ENCODE results near the gene CLEC12A. TPM values are rescaled to one million over a fixed set of nuclear protein-coding genes. Genes with fewer than 3 reads are reported as not detected.
"Not testable (repeated sequence)": the region's sequence is repeated elsewhere in the genome, so short reads cannot be mapped to it uniquely, and the experiment has no call there.

The CLEC12A gene
- polyA plus RNA-seq, 1 experiment = not detected

GRCh38 chr12:9948606-9949296 is 22.5 kb upstream of the CLEC12A start:
- DNase-seq (ENCODE audit: low read depth) = no peak
- ChIA-PET CTCF (no interaction called here), POLR2A (no interaction called here)
- Histone ChIP-seq H3K4me3 (ENCODE audit: low read depth, low read length) (no peak overlapping the region), H3K36me3 (ENCODE audit: control insufficient read depth, insufficient read depth, low read length) (no peaks in the 10 kb centered on the region), H3K27me3 (ENCODE audit: control insufficient read depth, insufficient read depth, low read length) (peaks cover 1% of the 10 kb centered on the region; the same call in 1 of the 2 replicates)
- TF ChIP-seq, protein P1, sequence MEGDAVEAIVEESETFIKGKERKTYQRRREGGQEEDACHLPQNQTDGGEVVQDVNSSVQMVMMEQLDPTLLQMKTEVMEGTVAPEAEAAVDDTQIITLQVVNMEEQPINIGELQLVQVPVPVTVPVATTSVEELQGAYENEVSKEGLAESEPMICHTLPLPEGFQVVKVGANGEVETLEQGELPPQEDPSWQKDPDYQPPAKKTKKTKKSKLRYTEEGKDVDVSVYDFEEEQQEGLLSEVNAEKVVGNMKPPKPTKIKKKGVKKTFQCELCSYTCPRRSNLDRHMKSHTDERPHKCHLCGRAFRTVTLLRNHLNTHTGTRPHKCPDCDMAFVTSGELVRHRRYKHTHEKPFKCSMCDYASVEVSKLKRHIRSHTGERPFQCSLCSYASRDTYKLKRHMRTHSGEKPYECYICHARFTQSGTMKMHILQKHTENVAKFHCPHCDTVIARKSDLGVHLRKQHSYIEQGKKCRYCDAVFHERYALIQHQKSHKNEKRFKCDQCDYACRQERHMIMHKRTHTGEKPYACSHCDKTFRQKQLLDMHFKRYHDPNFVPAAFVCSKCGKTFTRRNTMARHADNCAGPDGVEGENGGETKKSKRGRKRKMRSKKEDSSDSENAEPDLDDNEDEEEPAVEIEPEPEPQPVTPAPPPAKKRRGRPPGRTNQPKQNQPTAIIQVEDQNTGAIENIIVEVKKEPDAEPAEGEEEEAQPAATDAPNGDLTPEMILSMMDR (IDR thresholded peaks at IDR 0.05; ENCODE audit: insufficient read depth, low read depth, low read length) = no peak

DNA sequence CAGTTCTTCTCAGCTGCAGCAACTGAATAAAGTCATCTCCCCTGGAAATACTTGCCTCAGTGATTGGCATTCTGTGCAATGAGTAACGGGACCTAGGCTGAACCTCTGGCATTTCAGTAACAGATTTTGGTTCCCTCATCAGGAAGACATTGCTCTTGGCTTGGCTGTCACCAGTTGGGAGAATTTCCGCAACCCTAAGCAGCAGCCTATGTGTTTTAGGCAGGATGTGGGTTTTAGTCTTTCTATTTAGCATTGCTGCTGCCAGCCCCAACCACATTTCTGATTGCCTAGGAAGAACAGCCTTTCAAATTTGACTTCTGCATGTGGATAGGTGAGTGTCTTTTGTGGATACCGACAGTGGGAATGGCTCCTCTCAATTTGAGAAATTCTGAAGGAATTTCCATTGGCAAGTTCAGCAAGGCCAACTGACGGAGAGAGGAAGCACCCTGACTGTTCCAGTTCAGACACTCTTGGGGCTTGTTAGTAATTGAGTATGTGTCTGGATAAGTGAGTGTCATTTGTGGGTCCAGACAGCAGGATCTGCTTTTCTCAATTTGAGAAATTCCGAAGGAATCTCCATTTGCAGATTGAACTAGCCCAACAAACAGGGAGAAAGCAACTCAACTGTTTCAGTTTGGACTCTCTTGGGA is 20.1 kb upstream of the CLEC12A start:
- no peaks in the 10 kb centered on the region; the same call in 1 of the 2 replicates for H3K27me3 ChIP-seq (ENCODE audit: control insufficient read depth, insufficient read depth, low read length)
- POLR2A ChIA-PET = no interaction called here
- no peak overlapping the region for H3K4me3 ChIP-seq (ENCODE audit: low read depth, low read length)
- TF ChIP-seq, protein P1 (IDR thresholded peaks at IDR 0.05; ENCODE audit: insufficient read depth, low read depth, low read length) = no peak
- H3K36me3 ChIP-seq (ENCODE audit: control insufficient read depth, insufficient read depth, low read length) = no peaks in the 10 kb centered on the region
- no peak for DNase-seq (ENCODE audit: low read depth)
- CTCF ChIA-PET = no interaction called here

DNA sequence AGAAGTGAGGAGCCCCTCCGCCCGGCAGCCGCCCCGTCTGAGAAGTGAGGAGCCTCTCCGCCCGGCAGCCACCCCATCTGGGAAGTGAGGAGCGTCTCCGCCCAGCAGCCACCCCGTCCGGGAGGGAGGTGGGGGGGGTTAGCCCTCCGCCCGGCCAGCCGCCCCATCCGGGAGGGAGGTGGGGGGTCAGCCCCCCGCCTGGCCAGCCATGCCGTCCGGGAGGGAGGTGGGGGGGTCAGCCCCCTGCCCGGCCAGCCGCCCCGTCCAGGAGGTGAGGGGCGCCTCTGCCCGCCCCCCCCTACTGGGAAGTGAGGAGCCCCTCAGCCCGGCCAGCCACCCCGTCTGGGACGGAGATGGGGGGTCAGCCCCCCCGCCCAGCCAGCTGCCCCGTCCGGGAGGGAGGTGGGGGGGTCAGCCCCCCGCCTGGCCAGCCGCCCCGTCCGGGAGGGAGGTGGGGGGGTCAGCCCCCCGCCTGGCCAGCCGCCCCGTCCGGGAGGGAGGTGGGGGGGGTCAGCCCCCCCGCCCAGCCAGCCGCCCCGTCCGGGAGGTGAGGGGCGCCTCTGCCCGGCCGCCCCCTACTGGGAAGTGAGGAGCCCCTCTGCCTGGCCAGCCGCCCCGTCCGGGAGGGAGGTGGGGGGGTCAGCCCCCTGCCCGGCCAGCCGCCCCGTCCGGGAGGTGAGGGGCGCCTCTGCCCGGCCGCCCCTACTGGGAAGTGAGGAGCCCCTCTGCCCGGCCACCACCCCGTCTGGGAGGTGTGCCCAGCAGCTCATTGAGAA is 18.1 kb upstream of the CLEC12A start:
- DNase-seq (ENCODE audit: low read depth); H3K36me3 ChIP-seq (ENCODE audit: control insufficient read depth, insufficient read depth, low read length); CTCF ChIA-PET; H3K4me3 ChIP-seq (ENCODE audit: low read depth, low read length); POLR2A ChIA-PET; H3K27me3 ChIP-seq (ENCODE audit: control insufficient read depth, insufficient read depth, low read length): not testable (repeated sequence)

- no peak for DNase-seq (ENCODE audit: low read depth)
- no peaks in the 10 kb centered on the region for H3K27me3 ChIP-seq (ENCODE audit: control insufficient read depth, insufficient read depth, low read length)
- H3K36me3 ChIP-seq (ENCODE audit: control insufficient read depth, insufficient read depth, low read length) = no peaks in the 10 kb centered on the region
- H3K4me3 ChIP-seq (ENCODE audit: low read depth, low read length) = no peak overlapping the region
- CTCF ChIA-PET = no interaction called here
- TF ChIP-seq, protein P1 (IDR thresholded peaks at IDR 0.05; ENCODE audit: insufficient read depth, low read depth, low read length) = no peak
- POLR2A ChIA-PET = no interaction called here
These were observed 13.4 kb upstream of the CLEC12A start for GRCh38 chr12:9957834-9958233.

GRCh38 chr12:9960590-9960989 is 10.6 kb upstream of the CLEC12A start:
- POLR2A ChIA-PET = no interaction called here
- no peaks in the 10 kb centered on the region for H3K36me3 ChIP-seq (ENCODE audit: control insufficient read depth, insufficient read depth, low read length)
- DNase-seq (ENCODE audit: low read depth) = no peak
- TF ChIP-seq, protein P1 (IDR thresholded peaks at IDR 0.05; ENCODE audit: insufficient read depth, low read depth, low read length) = no peak
- H3K27me3 ChIP-seq (ENCODE audit: control insufficient read depth, insufficient read depth, low read length) = no peaks in the 10 kb centered on the region
- no peak overlapping the region for H3K4me3 ChIP-seq (ENCODE audit: low read depth, low read length)
- CTCF ChIA-PET = interaction anchor here (0.8 kb wide), 1 partner anchor 48 kb away, joined by 3 read pairs; no protein-coding TSS in a partner anchor

Measured in BJ (cell line).